K562 (cell line): ENCODE results near the gene STRC. TPM values are rescaled to one million over a fixed set of nuclear protein-coding genes. Genes with fewer than 3 reads are reported as not detected.
"Not testable (repeated sequence)": the region's sequence is repeated elsewhere in the genome, so short reads cannot be mapped to it uniquely, and the experiment has no call there.

Experiments used
- ATAC-seq: fragments of 200-7000 bp; cut with Tn5 transposase; 3 replicates; pipeline ENCODE4 v1.9.1; 2020; ENCODE audit warnings: moderate library complexity
- BruUV-seq: library from RNA; stranded (reverse); fragments of 400-500 nt; replicated peaks from 2 replicates; lab custom pipeline; 2021; lab: Mats Ljungman, UMichigan
- CTCF ChIA-PET: fragments of 300-600 bp; formaldehyde crosslinking; extraction: SDS; loops from one replicate; lab custom pipeline; 2021; ENCODE audit warnings: low intra/inter-chr PET ratio; lab: Yijun Ruan, JAX
- POLR2A ChIA-PET: fragments of 300-600, 350-650 bp; sonication (Branson Sonifier 250); formaldehyde crosslinking; extraction: SDS; loops from one replicate; lab custom pipeline; 2021; ENCODE audit warnings: antibody characterized with exemption, inconsistent platforms; lab: Yijun Ruan, JAX
- DNase-seq, 4 experiments: peaks; one replicate each; pipeline versions ENCODE4 v3.0.0 to v3.0.0-alpha.2; 2011 to 2018; ENCODE audit warnings: low spot score in 3 of 4, mixed read lengths in 3 of 4; ENCODE audit errors: extremely low read depth in 1 of 4
- FAIRE-seq: peaks from 2 replicates; lab custom pipeline; 2011; peaks lifted over from hg19 to GRCh38; lab: Jason Lieb, UNC
- H2AFZ ChIP-seq: 2 replicates; pipeline ENCODE4 v1.6.0; 2011; ENCODE audit warnings: low read depth, low read length, control low read depth, inconsistent platforms
- H3K27ac ChIP-seq: fragments of 200-600 bp; 3 replicates; pipeline ENCODE4 v1.8.0; 2011; ENCODE audit warnings: low read depth, mild to moderate bottlenecking, control low read depth, inconsistent platforms, low read length, moderate library complexity, mixed read lengths; ENCODE audit errors: extremely low read depth
- H3K27me3 ChIP-seq, 2 experiments: fragments of 300-600 bp in 1 of 2; 2 replicates in 1 of 2; 3 replicates in 1 of 2; pipeline versions ENCODE4 v1.6.0 to v1.8.0; 2011; ENCODE audit warnings: inconsistent platforms in 2 of 2, low read length in 2 of 2, mild to moderate bottlenecking in 1 of 2, mixed read lengths in 1 of 2, moderate library complexity in 1 of 2; ENCODE audit not compliant: control insufficient read depth in 2 of 2, insufficient read depth in 2 of 2
- H3K36me3 ChIP-seq: fragments of 300-600 bp; 3 replicates; pipeline ENCODE4 v1.8.0; 2011; ENCODE audit warnings: mild to moderate bottlenecking, low read length, inconsistent platforms; ENCODE audit not compliant: control insufficient read depth, insufficient read depth
- H3K4me1 ChIP-seq, 2 experiments: fragments of 200-600 bp in 1 of 2; replicated peaks in 1 of 2; 2 replicates in 1 of 2; 3 replicates in 1 of 2; pipeline versions ENCODE4 v1.5.1 to v1.8.0; 2011; ENCODE audit warnings: inconsistent platforms in 2 of 2, low read length in 2 of 2, mild to moderate bottlenecking in 1 of 2, mixed read lengths in 1 of 2, moderate library complexity in 1 of 2; ENCODE audit not compliant: control insufficient read depth in 2 of 2, insufficient read depth in 2 of 2
- H3K4me2 ChIP-seq: 2 replicates; pipeline ENCODE4 v1.6.1; 2011; ENCODE audit warnings: low read length, control low read depth, inconsistent platforms, mixed read lengths; ENCODE audit not compliant: insufficient read depth
- H3K4me3 ChIP-seq: fragments of 200-600 bp; sonication (generic), shearing (Covaris generic); 2 replicates; pipeline ENCODE4 v1.5.1; 2016; ENCODE audit warnings: control low read depth, inconsistent platforms
- H3K79me2 ChIP-seq: fragments of 200-600 bp; 3 replicates; pipeline ENCODE4 v1.8.0; 2011; ENCODE audit warnings: low read length, inconsistent platforms; ENCODE audit not compliant: control insufficient read depth, insufficient read depth
- H3K9ac ChIP-seq, 2 experiments: 2 replicates each; pipeline versions ENCODE4 v1.6.0 to v1.6.1; 2011; ENCODE audit warnings: low read depth in 2 of 2, low read length in 2 of 2, control low read depth in 1 of 2, inconsistent platforms in 1 of 2, mild to moderate bottlenecking in 1 of 2, mixed read lengths in 1 of 2; ENCODE audit not compliant: insufficient read depth in 1 of 2
- H3K9me1 ChIP-seq: one replicate; pipeline ENCODE4 v1.6.0; 2011; ENCODE audit warnings: inconsistent platforms, mild to moderate bottlenecking, low read length, moderate library complexity; ENCODE audit not compliant: control insufficient read depth, insufficient read depth
- H3K9me3 ChIP-seq: replicated peaks from 2 replicates; pipeline ENCODE4 v1.5.1; 2011; ENCODE audit warnings: low read depth, low read length, inconsistent platforms; ENCODE audit not compliant: control insufficient read depth, insufficient read depth
- H4K20me1 ChIP-seq: replicated peaks from 2 replicates; pipeline ENCODE4 v1.6.1; 2011; ENCODE audit warnings: low read length, inconsistent platforms, mixed read lengths; ENCODE audit not compliant: control insufficient read depth, insufficient read depth
- WGBS: fragments of 100-300 bp; shearing (Covaris generic); methylation state at CpG from one replicate; pipeline ENCODE4 v1.1.6; 2016; ENCODE audit warnings: low coverage, mixed read lengths; ENCODE audit not compliant: insufficient coverage; ENCODE audit errors: missing lambda C conversion rate; 5-methylcytosine and 5-hydroxymethylcytosine counted together
- in situ Hi-C: fragments of 300-500 bp; cut with MboI; formaldehyde crosslinking; loops from 4 replicates; pipeline ENCODE4 v1.15.0; 2018; ENCODE audit warnings: inconsistent platforms, mixed read lengths
- intact Hi-C: fragments of 100-400 bp; cut with micrococcal nuclease; formaldehyde crosslinking; loops from 2 replicates; pipeline ENCODE4 v1.14.2; 2022
- polyA plus RNA-seq, 8 experiments: library from polyadenylated mRNA; depleted of rRNA in 4 of 8; stranded (reverse) in 5 of 8; unstranded in 3 of 8; fragments of >200 nt; fragmentation: Nextera tagmentation in 2 of 8; fragmentation: Illumina TruSeq in 1 of 8; extraction: Ambion mirVana in 2 of 8; extraction: Trizol in 1 of 8; gene quantifications; 2 replicates each; pipeline versions ENCODE4 v1.2.1 to v1.2.3, GENCODE V29; 2011 to 2014; ENCODE audit warnings: inconsistent platforms in 1 of 8, missing spikeins in 1 of 8
- total RNA-seq, 7 experiments: library from RNA; depleted of rRNA in 6 of 7; stranded (reverse); fragments of >200 nt in 6 of 7; fragmentation: Illumina TruSeq in 2 of 7; extraction: Trizol in 2 of 7; gene quantifications; 2 replicates each; pipeline versions ENCODE4 v1.2.1 to v1.2.3, GENCODE V29; 2011 to 2021; ENCODE audit warnings: low replicate concordance in 1 of 7

STRC gene
- total and polyA plus RNA-seq, 9 of the 15 experiments (the other 6 are each of a cell fraction or from before 2014, with no cell fraction given), result 0.01 to 0.04 TPM; not detected in 7

DNA sequence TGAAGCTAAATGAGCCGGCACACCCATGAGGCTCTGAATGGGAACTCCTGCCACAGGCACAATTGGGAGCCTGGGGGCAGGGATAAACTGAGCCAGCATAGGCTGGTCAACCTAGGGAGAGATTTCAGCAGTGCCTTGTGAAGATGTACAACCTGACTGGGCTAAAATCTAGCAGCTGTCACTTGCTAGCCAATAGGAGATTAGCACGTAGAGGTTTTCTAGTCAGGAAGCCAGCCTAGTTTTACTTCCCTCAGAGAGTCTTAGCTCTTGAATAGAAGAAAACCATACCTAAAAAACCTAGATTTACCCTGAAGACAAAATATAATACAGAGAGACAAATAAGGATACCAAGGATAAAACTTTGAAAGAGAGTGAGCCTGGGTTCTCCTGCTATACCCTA lies 43.7 kb upstream of the STRC start:
- ATAC-seq, H3K27ac ChIP-seq, H3K4me2 ChIP-seq, POLR2A ChIA-PET, intact Hi-C loops, H3K4me1 ChIP-seq, CTCF ChIA-PET, H3K36me3 ChIP-seq, H4K20me1 ChIP-seq, H3K9ac ChIP-seq, H3K9me3 ChIP-seq, H3K4me3 ChIP-seq, H3K27me3 ChIP-seq, DNase-seq, BruUV-seq, H2AFZ ChIP-seq, FAIRE-seq, H3K79me2 ChIP-seq, H3K9me1 ChIP-seq: not testable (repeated sequence)
- in situ Hi-C loops, result loop anchor here (5.0 kb wide), 1 partner anchor 105 kb away; no protein-coding TSS in a partner anchor
- WGBS, result 100% methylated on average over 1 of the region's 2 CpGs

DNA sequence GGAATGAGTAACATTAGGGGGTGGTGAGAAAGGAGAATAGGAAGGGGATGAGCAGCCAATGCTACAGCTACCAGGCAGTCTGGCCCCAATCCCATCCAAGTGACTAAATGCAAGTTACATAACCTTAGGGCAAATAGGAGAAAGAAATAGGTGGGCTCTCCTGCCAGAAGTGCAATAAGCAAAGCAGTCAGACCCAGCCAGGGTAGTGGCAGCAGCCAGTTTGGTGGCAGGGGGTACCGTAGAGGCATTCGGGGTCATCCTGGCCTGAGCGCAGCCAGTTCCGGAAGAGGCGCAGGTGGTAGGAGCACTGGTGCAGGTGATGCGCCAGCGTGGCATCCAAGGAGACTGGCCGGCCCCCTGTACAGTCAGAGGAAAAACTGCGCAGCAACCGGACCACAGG lies 41.1 kb upstream of the STRC start:
- H3K4me1 ChIP-seq, H3K9me1 ChIP-seq, CTCF ChIA-PET, H3K36me3 ChIP-seq, H3K27me3 ChIP-seq, H3K9ac ChIP-seq, POLR2A ChIA-PET, H3K4me2 ChIP-seq, H3K79me2 ChIP-seq, H3K4me3 ChIP-seq, H3K27ac ChIP-seq, H4K20me1 ChIP-seq, FAIRE-seq, intact Hi-C loops, DNase-seq, H2AFZ ChIP-seq, ATAC-seq, BruUV-seq, H3K9me3 ChIP-seq: not testable (repeated sequence)
- in situ Hi-C loops, result loop anchor here (5.0 kb wide), 1 partner anchor 102 kb away; no protein-coding TSS in a partner anchor
- WGBS, result no CpG with 5 or more reads among the region's 10 CpGs

DNA sequence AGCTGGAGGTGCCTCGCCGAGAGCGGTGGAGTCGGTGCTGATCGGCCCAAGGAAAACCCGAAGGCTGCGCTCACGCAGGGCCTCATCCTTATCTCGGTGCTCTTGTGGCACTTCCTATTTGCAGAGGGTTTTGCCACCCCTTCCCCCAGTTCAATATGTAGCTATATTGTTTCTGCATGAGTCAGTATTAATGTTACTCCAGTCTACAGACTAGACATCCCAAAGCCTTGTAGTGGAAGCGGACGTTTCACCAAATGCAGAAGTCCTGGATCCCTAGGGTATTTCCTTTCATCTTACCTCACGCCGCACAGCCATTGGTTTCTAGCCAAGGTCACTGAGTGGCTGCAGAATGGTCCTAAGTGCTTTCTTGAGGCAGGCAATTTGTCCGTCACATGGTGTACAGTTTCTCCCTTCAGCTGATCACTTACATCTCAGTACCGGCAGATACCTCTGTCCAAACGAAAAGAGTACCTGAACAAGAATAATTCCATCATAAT lies 30.9 kb upstream of the STRC start:
- H3K9me1 ChIP-seq, H4K20me1 ChIP-seq, H3K9ac ChIP-seq, H3K36me3 ChIP-seq, in situ Hi-C loops, POLR2A ChIA-PET, H3K4me1 ChIP-seq, H3K4me2 ChIP-seq, H3K27ac ChIP-seq, H3K27me3 ChIP-seq, H3K79me2 ChIP-seq, H2AFZ ChIP-seq, intact Hi-C loops, H3K4me3 ChIP-seq, H3K9me3 ChIP-seq, BruUV-seq, CTCF ChIA-PET, DNase-seq: not testable (repeated sequence)
- ATAC-seq, result peak; percentile 44
- peak; percentile 58 for FAIRE-seq
- 93% methylated on average over 11 of the region's 16 CpGs for WGBS
